ENCODE results near the gene USP20. TPM values are rescaled to one million over a fixed set of nuclear protein-coding genes. Genes with fewer than 3 reads are reported as not detected.

Gene USP20
- total RNA-seq, 1 experiment from 2014 or later, result 16.8 TPM

GRCh38 chr9:129823935-129824601 is 11.2 kb upstream of the USP20 start, which contains the start of gene TOR1A (continued):
- TF ChIP-seq SIN3A (IDR thresholded peaks at IDR 0.05; ENCODE audit: low read depth) (peak; percentile 92), RAD21 (IDR thresholded peaks at IDR 0.05; ENCODE audit: low read depth) (no peak), ZFX (IDR thresholded peaks at IDR 0.05) (peak; percentile 87)

- Histone ChIP-seq H3K9me3 (ENCODE audit: control insufficient read depth in 1 of 2, insufficient read depth in 1 of 2, low read depth in 1 of 2, low read length in 2 of 2) (no peaks in the 10 kb centered on the region), H3K4me1 (ENCODE audit: control insufficient read depth in 1 of 2, insufficient read depth in 2 of 2, low read length in 2 of 2) (peaks cover 0 to 7% of the 10 kb centered on the region in 2 experiments; a peak in 2 of 4 replicates), H3K27me3 (ENCODE audit: insufficient read depth, low read length) (no peaks in the 10 kb centered on the region), H3K36me3 (ENCODE audit: control insufficient read depth in 1 of 2, insufficient read depth in 2 of 2, low read length in 2 of 2) (peaks cover 23 to 27% of the 10 kb centered on the region in 2 experiments), H2AFZ (ENCODE audit: low read depth, low read length, poor library complexity, severe bottlenecking) (no peak overlapping the region), H4K20me1 (ENCODE audit: insufficient read depth) (no peaks in the 10 kb centered on the region), H3K4me3 (replicated peaks in 1 of 2; ENCODE audit: low read depth in 1 of 2, low read length in 2 of 2) (no peak overlapping the region), H3K4me2 (ENCODE audit: low read length) (no peak overlapping the region), H3K27ac (ENCODE audit: low read depth, low read length) (no peak overlapping the region), H3K9ac (ENCODE audit: low read length) (no peak overlapping the region), H3K9me2 (ENCODE audit: insufficient read depth) (no peaks in the 10 kb centered on the region), H3K79me2 (ENCODE audit: insufficient read depth, low read length) (peaks cover 11% of the 10 kb centered on the region)
- TF ChIP-seq EZH2phosphoT487 (IDR thresholded peaks at IDR 0.05; ENCODE audit: borderline replicate concordance), result no peak
- TF ChIP-seq SRF (IDR thresholded peaks at IDR 0.05; ENCODE audit: low read depth), result no peak
- TF ChIP-seq POLR2AphosphoS5 (IDR thresholded peaks at IDR 0.05; ENCODE audit: low read depth, low read length), result no peak
- TF ChIP-seq ZBTB33 (IDR thresholded peaks at IDR 0.05; ENCODE audit: extremely low read depth, insufficient replicate concordance, low read length), result no peak
- DNase-seq (ENCODE audit: low read depth, low spot score), result no peak
- RAD21 ChIA-PET (ENCODE audit: low non-redundant PET in 1 of 2, low total read pairs in 2 of 2, uncharacterized antibody in 2 of 2, unreplicated experiment in 2 of 2), result no interaction called here
- no peak for ATAC-seq
- intact Hi-C loops (cut with micrococcal nuclease), result no loop called here
- POLR2A ChIA-PET, result no interaction called here
- CTCF ChIA-PET, result interaction anchor here (1.1 kb wide), 1 partner anchor 11 kb away, joined by 3 read pairs; no protein-coding TSS in a partner anchor
- BruUV-seq (replicated peaks), result no TSS peak
Observed at GRCh38 chr9:129826344-129826743, 8.9 kb upstream of the USP20 start.

Data from HCT116 (cell line).